GM12878 (cell line): Measurements from ENCODE around the gene BHLHE23. TPM values are rescaled to one million over a fixed set of nuclear protein-coding genes. Genes with fewer than 3 reads are reported as not detected.

ENCODE experiments used
- ATAC-seq: fragments of 200-7000 bp; cut with Tn5 transposase; 3 replicates; pipeline ENCODE4 v1.9.1; 2020; ENCODE audit warnings: mild to moderate bottlenecking, moderate library complexity
- BruUV-seq: library from RNA; stranded (reverse); fragments of 400-500 nt; replicated peaks from 2 replicates; lab custom pipeline; 2021; lab: Mats Ljungman, UMichigan
- CTCF ChIA-PET: fragments of 300-600 bp; sonication (Branson Sonifier 250); formaldehyde crosslinking; extraction: SDS; loops from one replicate; lab custom pipeline; 2021; ENCODE audit warnings: inconsistent platforms; lab: Yijun Ruan, JAX
- POLR2A ChIA-PET: fragments of 350-600 bp; formaldehyde crosslinking; extraction: SDS; loops from one replicate; lab custom pipeline; 2021; ENCODE audit warnings: inconsistent platforms; lab: Charles Lee
- RAD21 ChIA-PET: fragments of 300-600 bp; sonication (Branson Sonifier 250); formaldehyde crosslinking; loops from one replicate; lab custom pipeline; 2023; ENCODE audit warnings: antibody characterized with exemption; ENCODE audit not compliant: unreplicated experiment; lab: Charles Lee
- SMC1A ChIA-PET: fragments of 300-600 bp; sonication (Branson Sonifier 250); formaldehyde crosslinking; loops from one replicate; lab custom pipeline; 2023; ENCODE audit not compliant: unreplicated experiment, uncharacterized antibody; lab: Charles Lee
- DNase-seq: peaks from one replicate; pipeline ENCODE4 v3.0.0-alpha.2; 2011; ENCODE audit warnings: low read depth, low spot score
- FAIRE-seq: peaks from 3 replicates; lab custom pipeline; 2011; peaks lifted over from hg19 to GRCh38; lab: Jason Lieb, UNC
- H2AFZ ChIP-seq: 2 replicates; pipeline ENCODE4 v1.6.0; 2011; ENCODE audit warnings: low read depth, low read length, control low read depth; ENCODE audit not compliant: control insufficient read depth
- H3K27ac ChIP-seq: 2 replicates; pipeline ENCODE4 v1.5.1; 2011; ENCODE audit warnings: control low read depth; ENCODE audit not compliant: control insufficient read depth, insufficient read depth
- H3K27me3 ChIP-seq, 2 experiments: replicated peaks in 1 of 2; 2 replicates each; pipeline versions ENCODE4 v1.6.0 to v1.6.1; 2011; ENCODE audit warnings: low read length in 1 of 2; ENCODE audit not compliant: control insufficient read depth in 2 of 2, insufficient read depth in 2 of 2
- H3K36me3 ChIP-seq, 2 experiments: 2 replicates each; pipeline ENCODE4 v1.5.1; 2011; ENCODE audit warnings: low read length in 1 of 2; ENCODE audit not compliant: control insufficient read depth in 2 of 2, insufficient read depth in 2 of 2
- H3K4me1 ChIP-seq: 2 replicates; pipeline ENCODE4 v1.6.1; 2011; ENCODE audit warnings: mild to moderate bottlenecking, low read length, moderate library complexity, mixed read lengths; ENCODE audit not compliant: control insufficient read depth, insufficient read depth
- H3K4me2 ChIP-seq: 2 replicates; pipeline ENCODE4 v1.6.0; 2011; ENCODE audit warnings: control low read depth; ENCODE audit not compliant: control insufficient read depth, insufficient read depth
- H3K4me3 ChIP-seq: fragments of 200-600 bp; sonication (generic); 2 replicates; pipeline ENCODE4 v1.5.1; 2016
- H3K79me2 ChIP-seq: 2 replicates; pipeline ENCODE4 v1.6.0; 2011; ENCODE audit warnings: low read length; ENCODE audit not compliant: control insufficient read depth, insufficient read depth
- H3K9ac ChIP-seq: 2 replicates; pipeline ENCODE4 v1.8.0; 2011; ENCODE audit warnings: low read length, control low read depth, mixed read lengths; ENCODE audit not compliant: control insufficient read depth, insufficient read depth
- H3K9me3 ChIP-seq: replicated peaks from 3 replicates; pipeline ENCODE4 v1.5.1; 2011; ENCODE audit warnings: mild to moderate bottlenecking, low read length; ENCODE audit not compliant: control insufficient read depth, insufficient read depth
- H4K20me1 ChIP-seq: 2 replicates; pipeline ENCODE4 v1.6.0; 2011; ENCODE audit not compliant: control insufficient read depth, insufficient read depth
- CEBPB ChIP-seq, 2 experiments: fragments of 150-350 bp in 1 of 2; IDR thresholded peaks; 2 replicates each; pipeline ENCODE4 v1.6.1; 2012 to 2014; ENCODE audit warnings: low read depth in 2 of 2, low read length in 2 of 2, borderline replicate concordance in 1 of 2, inconsistent platforms in 1 of 2
- IRF4 ChIP-seq: IDR thresholded peaks from 2 replicates; pipeline ENCODE4 v1.6.1; 2011; ENCODE audit warnings: low read depth, low read length
- LARP7 ChIP-seq: fragments of 450-650 bp; IDR thresholded peaks from 2 replicates; pipeline ENCODE4 v1.6.1; 2017; ENCODE audit warnings: mild to moderate bottlenecking
- MLLT1 ChIP-seq: fragments of 450-650 bp; IDR thresholded peaks from 2 replicates; pipeline ENCODE4 v1.6.1; 2016; ENCODE audit warnings: mild to moderate bottlenecking
- MYB ChIP-seq: fragments of 150-350 bp; IDR thresholded peaks from 2 replicates; pipeline ENCODE4 v1.6.1; 2014; ENCODE audit warnings: mild to moderate bottlenecking, low read depth, low read length, borderline replicate concordance
- RAD51 ChIP-seq: fragments of 450-650 bp; IDR thresholded peaks from 2 replicates; pipeline ENCODE4 v1.6.1; 2016; ENCODE audit warnings: moderate library complexity, mild to moderate bottlenecking, inconsistent platforms
- SIN3A ChIP-seq: IDR thresholded peaks from 2 replicates; pipeline ENCODE4 v1.6.1; 2012; ENCODE audit warnings: low read depth, low read length, improper control_type of control experiment
- SIX5 ChIP-seq: IDR thresholded peaks from 2 replicates; pipeline ENCODE4 v1.6.1; 2011; ENCODE audit warnings: mild to moderate bottlenecking, low read depth, low read length, moderate library complexity; ENCODE audit not compliant: severe bottlenecking
- USF1 ChIP-seq: IDR thresholded peaks from 2 replicates; pipeline ENCODE4 v1.6.1; 2011; ENCODE audit warnings: borderline replicate concordance, low read depth, mild to moderate bottlenecking, moderate library complexity, mixed read lengths, low read length; ENCODE audit not compliant: insufficient read depth; ENCODE audit errors: extremely low read length
- ZBED1 ChIP-seq: IDR thresholded peaks from 2 replicates; pipeline ENCODE4 v1.6.1; 2016; ENCODE audit warnings: borderline replicate concordance
- ZBTB4 ChIP-seq: fragments of 450-650 bp; formaldehyde crosslinking; IDR thresholded peaks from 2 replicates; pipeline ENCODE4 v1.4.0; 2022; ENCODE audit warnings: mild to moderate bottlenecking, moderate library complexity
- ZNF24 ChIP-seq: fragments of 450-650 bp; IDR thresholded peaks from 2 replicates; pipeline ENCODE4 v1.6.1; 2017; ENCODE audit warnings: antibody characterized with exemption, mild to moderate bottlenecking
- WGBS: methylation state at CpG from one replicate; pipeline ENCODE4 v1.1.6; 2016; ENCODE audit warnings: low lambda C conversion rate; ENCODE audit not compliant: insufficient replicate concordance, insufficient coverage; ENCODE audit errors: missing lambda C conversion rate; 5-methylcytosine and 5-hydroxymethylcytosine counted together
- in situ Hi-C: fragments of 300-500 bp; cut with MboI; formaldehyde crosslinking; loops from 9 replicates; pipeline ENCODE4 v1.14.3; 2018; ENCODE audit warnings: mixed read lengths
- intact Hi-C: fragments of 100-400 bp; cut with micrococcal nuclease; formaldehyde crosslinking; loops from one replicate; pipeline ENCODE4 v1.14.2; 2022; ENCODE audit not compliant: unreplicated experiment
- polyA plus RNA-seq, 11 experiments: library from polyadenylated mRNA; depleted of rRNA in 4 of 11; unstranded in 6 of 11; stranded (reverse) in 5 of 11; fragments of >200 nt; fragmentation: Nextera tagmentation in 4 of 11; fragmentation: Illumina TruSeq in 1 of 11; extraction: Ambion mirVana in 4 of 11; extraction: Trizol in 1 of 11; gene quantifications; 1 replicate in 1 of 11; 2 replicates in 10 of 11; pipeline versions ENCODE4 v1.2.1 to v1.2.3, GENCODE V29; 2011 to 2016; ENCODE audit warnings: inconsistent platforms in 2 of 11, missing spikeins in 2 of 11, low read depth in 1 of 11
- total RNA-seq, 4 experiments: library from RNA; depleted of rRNA in 3 of 4; stranded (reverse); fragments of >200 nt in 3 of 4; fragmentation: Illumina TruSeq in 1 of 4; extraction: Trizol in 1 of 4; gene quantifications; 2 replicates each; pipeline versions ENCODE4 v1.2.1 to v1.2.3, GENCODE V29; 2013 to 2021

Gene BHLHE23
- total and polyA plus RNA-seq, 10 of the 15 experiments (the other 5 are each of a cell fraction or from before 2014, with no cell fraction given): 0.28 to 0.33 TPM; not detected in 8

GRCh38 chr20:62975812-62976508 lies 30.8 kb downstream of the BHLHE23 start:
- CTCF ChIA-PET: interaction anchor here (1.2 to 2.2 kb wide), 3 partner anchors 38 to 239 kb away, joined by 3 to 5 read pairs (median 4); partner anchors contain the start of gene GID8
- FAIRE-seq: no peak
- Histone ChIP-seq H3K9me3 (no peaks in the 10 kb centered on the region), H3K27ac (no peak overlapping the region), H2AFZ (no peak overlapping the region), H3K4me3 (no peak overlapping the region), H3K27me3 (peaks cover 0 to 19% of the 10 kb centered on the region in 2 experiments; a peak in 2 of 4 replicates), H3K4me1 (peaks cover 36% of the 10 kb centered on the region), H3K4me2 (no peak overlapping the region), H4K20me1 (peaks cover 6% of the 10 kb centered on the region; the same call in 1 of the 2 replicates), H3K36me3 (no peaks in the 10 kb centered on the region), H3K79me2 (no peaks in the 10 kb centered on the region), H3K9ac (no peak overlapping the region)
- 62% methylated on average over 9 of the region's 9 CpGs for WGBS
- in situ Hi-C loops: loop anchor here (5.0 kb wide), 1 partner anchor 36 kb away; no protein-coding TSS in a partner anchor
- POLR2A ChIA-PET: interaction anchor here (0.6 to 5.3 kb wide), 3 partner anchors 16 to 751 kb away, joined by 3 to 36 read pairs (median 4); no protein-coding TSS in a partner anchor
- BruUV-seq: no TSS peak
- intact Hi-C loops: no loop called here
- TF ChIP-seq IRF4 (no peak), RAD51 (no peak), MYB (no peak), CEBPB (IDR thresholded peaks at IDR 0.05; ENCODE audit: borderline replicate concordance in 1 of 2, low read depth in 2 of 2, low read length in 2 of 2) (no peak), MLLT1 (no peak), USF1 (no peak), ZNF24 (no peak), LARP7 (no peak), ZBED1 (no peak), SIN3A (no peak), SIX5 (no peak), ZBTB4 (no peak)
- RAD21 ChIA-PET: no interaction called here
- no peak for ATAC-seq
- SMC1A ChIA-PET: interaction anchor here (1.0 to 2.0 kb wide), 4 partner anchors 9 to 58 kb away, joined by 3 to 12 read pairs (median 3); no protein-coding TSS in a partner anchor
- no peak for DNase-seq
